HG02852 (cell line): ENCODE results near the gene KCNN4.
A peak's percentile ranks its signal among the peaks of the same experiment; 100 is the strongest.
"Not testable (repeated sequence)": the region's sequence is repeated elsewhere in the genome, so short reads cannot be mapped to it uniquely, and the experiment has no call there.

ENCODE experiments used
- ATAC-seq: cut with Tn5 transposase; IDR thresholded peaks from one replicate; pipeline ENCODE4 v1.9.1; 2021; ENCODE audit warnings: mild to moderate bottlenecking, moderate library complexity; ENCODE audit not compliant: unreplicated experiment

KCNN4 gene

GRCh38 chr19:43775299-43775890 is 5.4 kb downstream of the KCNN4 start:
- ATAC-seq: no peak

DNA sequence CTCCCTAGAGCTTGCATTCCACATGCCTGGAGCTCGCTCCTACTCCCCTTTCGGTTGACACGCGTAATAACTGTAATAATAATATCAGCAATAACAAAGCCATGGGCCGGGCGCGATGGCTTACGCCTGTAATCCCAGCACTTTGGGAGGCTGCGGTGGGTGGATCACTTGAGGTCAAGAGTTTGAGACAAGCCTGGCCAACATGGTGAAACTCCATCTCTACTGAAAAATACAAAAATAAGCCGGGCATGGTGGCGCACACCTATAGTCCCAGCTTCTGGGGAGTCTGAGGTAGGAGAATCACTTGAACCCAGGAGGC is 5.9 kb downstream of the KCNN4 start:
- not testable (repeated sequence) for ATAC-seq

- no peak for ATAC-seq
Observed at GRCh38 chr19:43774103-43774939, 6.5 kb downstream of the KCNN4 start.

DNA sequence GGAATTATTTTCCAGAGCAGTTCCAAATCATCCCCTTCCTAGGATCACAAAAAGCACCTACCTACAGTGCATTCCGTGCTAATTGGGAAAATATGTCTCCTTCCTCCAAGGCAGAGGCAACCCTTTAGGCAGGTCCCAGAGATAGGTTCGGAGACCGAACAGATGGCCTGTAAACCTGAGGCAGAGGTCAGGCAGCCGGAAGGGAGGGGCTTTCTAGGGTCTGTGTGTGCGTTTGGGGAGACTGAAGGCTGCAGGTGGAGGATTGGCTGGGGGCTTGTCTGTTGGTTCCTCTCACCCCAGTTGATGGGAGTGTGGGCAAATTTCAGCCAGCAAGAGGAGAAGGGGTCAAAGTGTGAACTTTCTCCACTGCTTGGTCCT is 7.1 kb downstream of the KCNN4 start:
- ATAC-seq: no peak

- no peak for ATAC-seq
Observed at GRCh38 chr19:43769256-43769655, 11.5 kb downstream of the KCNN4 start.

DNA sequence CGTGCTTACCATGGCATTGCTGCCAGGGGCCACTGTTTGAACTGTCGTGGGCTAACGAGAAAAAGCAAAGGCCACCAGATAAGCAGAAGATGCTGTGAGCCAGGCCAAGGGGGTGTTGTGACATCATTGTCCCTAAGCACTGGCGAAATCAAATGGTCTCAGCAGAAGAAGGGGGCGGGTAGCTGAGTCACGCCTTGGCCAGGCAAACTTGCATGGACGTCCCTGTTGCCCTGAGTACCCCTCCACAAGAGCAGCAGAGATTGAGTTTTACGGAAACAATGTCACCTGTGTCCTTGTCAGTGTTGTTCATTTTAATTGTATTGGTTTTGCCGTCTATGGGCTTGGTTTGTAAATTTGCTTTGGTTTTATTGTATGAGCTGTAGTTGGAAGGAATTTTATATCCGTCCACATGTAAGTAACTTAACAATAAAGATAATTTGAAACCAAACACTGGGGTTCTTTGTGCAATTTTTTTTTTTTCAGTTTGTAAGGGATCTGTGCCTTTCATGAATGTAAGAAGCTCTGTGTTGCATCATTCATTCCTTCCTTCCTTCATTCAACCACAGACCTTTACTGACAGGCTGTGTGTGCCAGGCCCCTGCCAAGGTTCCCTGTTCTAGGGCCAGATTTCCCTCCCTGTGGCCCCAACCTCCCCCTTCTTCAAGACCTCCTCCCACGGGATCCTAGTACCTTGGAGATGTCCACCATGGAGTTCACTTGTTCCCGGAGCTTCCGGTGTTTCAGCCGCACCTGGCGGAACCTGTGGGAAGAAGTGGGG is 12.3 kb downstream of the KCNN4 start:
- no peak for ATAC-seq

- no peak for ATAC-seq
Observed at GRCh38 chr19:43767818-43768217, 13.0 kb downstream of the KCNN4 start.

DNA sequence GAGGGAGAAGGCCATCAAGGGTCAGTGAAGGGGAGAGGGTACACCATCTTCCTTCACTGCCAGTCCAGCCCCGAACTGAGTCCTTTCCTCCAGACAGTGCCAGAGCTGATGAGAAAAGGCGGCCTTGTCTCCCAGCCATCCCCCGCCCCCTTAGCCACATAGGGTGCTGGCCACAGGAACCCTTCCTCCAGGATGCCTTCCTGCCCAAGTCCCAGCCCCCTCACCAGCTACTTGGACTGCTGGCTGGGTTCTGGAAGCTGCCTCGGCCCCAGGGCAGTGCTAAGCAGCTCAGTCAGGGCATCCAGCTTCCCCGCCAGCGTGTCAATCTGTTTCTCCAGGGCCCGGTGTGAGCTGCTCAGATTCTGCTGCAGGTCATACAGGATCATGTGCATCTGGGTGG is 13.5 kb downstream of the KCNN4 start:
- no peak for ATAC-seq

DNA sequence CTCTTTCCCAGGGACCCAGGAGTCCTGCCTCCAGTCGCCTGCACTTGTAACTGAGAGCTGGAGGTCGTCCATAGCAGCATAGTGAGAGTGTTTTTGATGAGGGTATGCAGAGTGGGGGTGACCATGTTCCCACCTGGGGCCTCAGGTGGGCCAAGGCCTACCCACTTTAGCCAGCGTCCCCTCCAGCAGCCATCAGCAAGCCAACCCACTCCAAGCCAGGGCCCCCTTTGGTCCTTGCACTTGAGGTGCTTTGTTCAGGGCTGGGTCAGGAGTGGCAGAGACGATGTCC is 14.1 kb downstream of the KCNN4 start:
- ATAC-seq: no peak

DNA sequence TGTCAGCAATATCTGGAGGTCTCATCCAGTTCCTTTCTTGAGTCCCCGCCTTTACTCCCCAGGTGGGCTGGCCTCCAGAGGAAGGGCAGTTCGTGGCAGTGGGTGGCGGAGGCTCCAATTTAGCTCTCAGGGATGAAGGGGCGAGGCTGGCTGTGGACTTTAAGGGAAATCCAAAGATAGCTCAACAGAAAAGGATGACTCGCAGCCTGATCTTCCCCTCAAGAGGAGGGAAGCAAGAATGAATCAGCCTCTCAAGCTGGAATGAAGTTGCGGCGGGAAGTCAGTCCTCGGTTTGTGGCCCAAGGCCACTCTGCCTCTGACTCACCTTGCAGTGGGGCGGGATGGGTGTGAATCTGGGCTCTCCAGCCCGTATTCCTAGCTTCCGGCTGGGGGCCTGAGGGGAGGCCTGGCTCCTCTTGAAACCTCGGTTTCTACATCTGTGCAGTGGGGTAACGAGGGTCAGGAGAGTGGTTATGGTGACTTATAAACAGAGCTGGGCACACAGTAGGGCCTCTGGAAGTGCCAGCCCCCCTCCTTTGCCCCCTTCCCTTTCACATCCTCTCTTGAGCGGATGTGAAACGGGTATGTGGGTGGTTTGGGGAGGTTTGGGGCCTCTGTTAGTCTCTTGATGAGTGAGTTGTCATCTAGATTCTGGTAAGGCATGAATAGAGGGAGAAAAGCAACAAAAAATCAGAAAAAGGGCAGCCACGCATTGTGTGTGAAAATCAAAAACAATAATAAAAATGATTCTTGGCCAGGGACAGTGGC is 15.5 kb downstream of the KCNN4 start:
- ATAC-seq: peak; percentile 59

- not testable (repeated sequence) for ATAC-seq
Observed at GRCh38 chr19:43764684-43765083, 16.1 kb downstream of the KCNN4 start.

- no peak for ATAC-seq
Observed at GRCh38 chr19:43763473-43763939, 17.3 kb downstream of the KCNN4 start.

- ATAC-seq: no peak
Observed at GRCh38 chr19:43762814-43763213, 18.0 kb downstream of the KCNN4 start.

- no peak for ATAC-seq
Observed at GRCh38 chr19:43760941-43761340, 19.8 kb downstream of the KCNN4 start.

GRCh38 chr19:43759515-43759914 is 21.3 kb downstream of the KCNN4 start:
- no peak for ATAC-seq

GRCh38 chr19:43755256-43755801 is 25.4 kb downstream of the KCNN4 start:
- no peak for ATAC-seq

DNA sequence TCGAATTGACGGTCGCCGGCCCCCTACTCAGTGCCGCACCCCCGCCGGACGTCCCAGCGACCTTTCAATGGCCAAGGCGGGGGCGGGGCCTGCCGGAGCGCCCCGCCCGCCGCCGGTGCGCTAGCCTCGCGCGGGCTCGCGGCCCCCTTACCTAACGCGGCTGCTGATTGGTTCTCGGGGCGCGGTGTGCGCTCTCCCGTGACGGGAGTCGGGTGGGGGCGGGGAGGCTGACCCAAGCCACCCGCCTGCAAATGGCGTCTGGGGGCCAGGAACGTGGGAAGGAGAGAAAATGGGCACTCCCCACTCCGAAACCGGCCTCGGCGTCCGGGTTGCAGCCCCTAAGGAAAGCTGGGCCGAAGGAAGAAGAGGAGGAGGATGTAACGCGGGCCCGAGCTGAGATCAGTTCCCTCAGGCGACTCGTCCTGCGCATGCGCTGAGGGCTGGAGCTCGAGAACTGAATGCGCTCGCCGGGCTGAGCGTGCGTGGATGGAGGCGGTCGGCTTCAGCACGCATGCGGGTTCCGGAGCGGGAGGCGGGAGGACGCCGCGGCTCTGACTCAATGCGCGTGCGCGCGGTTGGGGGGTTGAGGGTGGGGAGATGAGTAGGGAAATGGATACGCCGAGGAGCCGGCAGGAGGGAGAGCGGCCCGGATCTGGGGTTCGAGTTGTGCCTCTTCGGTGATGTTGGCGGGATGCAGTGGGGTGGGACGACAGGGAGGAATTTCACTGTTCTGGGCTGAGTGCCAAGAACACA is 26.1 kb downstream of the KCNN4 start, which contains the start of gene SMG9:
SMG9 (minus strand) TSS at position 460 of the 753 bp plus-strand sequence. CDS start 4,221 bp downstream, outside the sequence.
- peak; percentile 48 for ATAC-seq

DNA sequence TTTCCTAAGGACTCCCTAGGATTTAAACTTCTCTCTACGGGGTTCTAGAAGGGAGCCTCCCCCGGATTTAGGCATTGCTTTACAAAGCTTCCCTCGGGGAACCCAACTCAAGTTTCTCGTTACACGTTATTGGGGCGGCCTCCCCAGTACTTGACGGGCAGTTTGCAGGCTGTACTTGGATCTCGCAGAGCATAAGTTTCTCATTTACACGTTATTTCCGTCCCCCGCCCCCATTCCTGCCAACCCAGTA is 26.6 kb downstream of the KCNN4 start:
- ATAC-seq: no peak

DNA sequence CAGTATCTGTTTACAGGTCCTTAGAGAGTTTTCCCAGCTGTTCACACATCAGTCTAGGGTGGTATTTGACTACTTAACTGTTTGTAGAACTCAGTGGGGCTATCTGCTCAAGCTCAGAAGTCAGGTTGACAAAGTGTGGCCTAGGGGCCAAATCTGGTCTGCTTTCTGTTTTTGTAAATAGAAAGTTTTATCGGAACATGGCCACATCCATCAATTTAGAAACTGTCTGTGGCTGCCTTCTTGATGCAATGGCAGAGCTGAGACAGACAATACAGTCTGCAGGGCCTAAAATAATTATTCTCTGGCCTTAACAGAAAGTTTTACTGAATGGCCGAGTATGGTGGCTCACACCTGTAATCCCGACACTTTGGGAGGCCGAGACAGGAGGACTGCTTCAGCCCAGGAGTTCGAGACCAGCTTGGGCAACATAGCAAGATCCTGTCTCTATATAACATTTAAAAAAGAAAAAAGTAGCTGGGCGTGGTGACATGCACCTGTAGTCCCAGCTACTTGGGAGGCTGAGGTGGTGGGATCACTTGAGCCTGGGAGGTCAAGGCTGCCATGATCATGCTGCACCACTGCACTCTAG is 28.4 kb downstream of the KCNN4 start:
- ATAC-seq: no peak
